GM21390 (cell line): ENCODE data around the gene ENDOU.

Source experiments
- ATAC-seq: cut with Tn5 transposase; IDR thresholded peaks from one replicate; pipeline ENCODE4 v1.9.1; 2021; ENCODE audit not compliant: unreplicated experiment

ENDOU gene

GRCh38 chr12:47744778-47745436 lies 19.6 kb upstream of the ENDOU start:
- no peak for ATAC-seq

GRCh38 chr12:47744005-47744651 lies 18.8 kb upstream of the ENDOU start:
- ATAC-seq, result no peak

- ATAC-seq, result no peak
Measured at GRCh38 chr12:47743311-47743860, 18.1 kb upstream of the ENDOU start.

- ATAC-seq, result no peak
Measured at GRCh38 chr12:47742253-47742825, 17.0 kb upstream of the ENDOU start.

GRCh38 chr12:47741340-47741703 lies 16.0 kb upstream of the ENDOU start:
- no peak for ATAC-seq

GRCh38 chr12:47740606-47741339 lies 15.5 kb upstream of the ENDOU start:
- peak; percentile 35 for ATAC-seq

- ATAC-seq, result peak; percentile 62
Measured at GRCh38 chr12:47739979-47740378, 14.7 kb upstream of the ENDOU start.

GRCh38 chr12:47739297-47739696 lies 14.0 kb upstream of the ENDOU start:
- ATAC-seq, result no peak

GRCh38 chr12:47737936-47738594 lies 12.8 kb upstream of the ENDOU start:
- no peak for ATAC-seq

- ATAC-seq, result no peak
Measured at GRCh38 chr12:47736877-47737676, 11.8 kb upstream of the ENDOU start.

- ATAC-seq, result no peak
Measured at GRCh38 chr12:47736216-47736615, 10.9 kb upstream of the ENDOU start.

- ATAC-seq, result no peak
Measured at GRCh38 chr12:47735649-47736048, 10.4 kb upstream of the ENDOU start.

GRCh38 chr12:47734725-47735480 lies 9.6 kb upstream of the ENDOU start:
- no peak for ATAC-seq

GRCh38 chr12:47733142-47733541 lies 7.9 kb upstream of the ENDOU start:
- no peak for ATAC-seq

GRCh38 chr12:47732504-47732903 lies 7.2 kb upstream of the ENDOU start:
- no peak for ATAC-seq

GRCh38 chr12:47731723-47732122 lies 6.4 kb upstream of the ENDOU start:
- no peak for ATAC-seq

GRCh38 chr12:47730341-47730744 lies 5.1 kb upstream of the ENDOU start:
- ATAC-seq, result no peak

- no peak for ATAC-seq
Measured at GRCh38 chr12:47729233-47729632, 3.9 kb upstream of the ENDOU start.

GRCh38 chr12:47725893-47726292 lies 603 bp upstream of the ENDOU start:
- peak; percentile 90 for ATAC-seq
